ENCODE results near the gene SLC25A10. TPM values are rescaled to one million over a fixed set of nuclear protein-coding genes. Genes with fewer than 3 reads are reported as not detected.

Gene SLC25A10
- total RNA-seq, 6 donors from 2014 or later: 9.9 to 20.2 (median 12.7) TPM

DNA sequence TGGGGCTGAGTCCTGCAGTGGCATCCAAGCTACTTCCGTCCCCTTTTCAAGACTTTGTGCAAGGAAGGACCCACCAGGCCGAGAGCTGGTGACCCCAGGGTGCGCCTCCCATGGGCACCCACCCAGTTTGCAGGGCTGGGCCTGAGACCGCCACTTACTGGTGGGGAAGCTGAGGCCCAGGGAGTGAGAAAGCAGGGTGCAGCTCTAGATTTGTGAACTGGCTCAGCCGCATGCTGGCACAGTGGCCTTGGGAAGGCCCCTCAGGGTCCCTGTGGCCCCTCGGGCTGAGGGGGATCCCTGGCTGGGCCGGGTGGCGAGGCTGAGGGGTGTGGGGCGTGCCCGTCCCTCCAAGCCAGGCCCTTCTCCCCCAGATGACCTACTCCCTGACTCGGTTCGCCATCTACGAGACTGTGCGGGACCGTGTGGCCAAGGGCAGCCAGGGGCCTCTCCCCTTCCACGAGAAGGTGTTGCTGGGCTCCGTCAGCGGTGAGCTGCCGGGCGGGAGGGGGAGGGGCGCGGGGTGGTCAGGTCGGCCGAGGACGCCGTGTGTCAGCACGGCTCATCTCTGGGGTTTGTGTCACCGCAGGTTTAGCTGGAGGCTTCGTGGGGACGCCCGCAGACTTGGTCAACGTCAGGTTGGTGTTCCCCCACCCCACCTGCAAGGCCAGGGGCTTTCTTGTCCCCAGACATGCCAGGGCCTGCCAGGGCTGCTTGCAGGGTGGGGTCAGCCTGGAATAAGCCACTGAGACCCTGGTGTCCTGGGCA is 3.2 kb downstream of the SLC25A10 start:
- TF ChIP-seq, protein P1, sequence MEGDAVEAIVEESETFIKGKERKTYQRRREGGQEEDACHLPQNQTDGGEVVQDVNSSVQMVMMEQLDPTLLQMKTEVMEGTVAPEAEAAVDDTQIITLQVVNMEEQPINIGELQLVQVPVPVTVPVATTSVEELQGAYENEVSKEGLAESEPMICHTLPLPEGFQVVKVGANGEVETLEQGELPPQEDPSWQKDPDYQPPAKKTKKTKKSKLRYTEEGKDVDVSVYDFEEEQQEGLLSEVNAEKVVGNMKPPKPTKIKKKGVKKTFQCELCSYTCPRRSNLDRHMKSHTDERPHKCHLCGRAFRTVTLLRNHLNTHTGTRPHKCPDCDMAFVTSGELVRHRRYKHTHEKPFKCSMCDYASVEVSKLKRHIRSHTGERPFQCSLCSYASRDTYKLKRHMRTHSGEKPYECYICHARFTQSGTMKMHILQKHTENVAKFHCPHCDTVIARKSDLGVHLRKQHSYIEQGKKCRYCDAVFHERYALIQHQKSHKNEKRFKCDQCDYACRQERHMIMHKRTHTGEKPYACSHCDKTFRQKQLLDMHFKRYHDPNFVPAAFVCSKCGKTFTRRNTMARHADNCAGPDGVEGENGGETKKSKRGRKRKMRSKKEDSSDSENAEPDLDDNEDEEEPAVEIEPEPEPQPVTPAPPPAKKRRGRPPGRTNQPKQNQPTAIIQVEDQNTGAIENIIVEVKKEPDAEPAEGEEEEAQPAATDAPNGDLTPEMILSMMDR (IDR thresholded peaks at IDR 0.05): no peak
- no peak for TF ChIP-seq POLR2A (IDR thresholded peaks at IDR 0.05)
- no peak for TF ChIP-seq EP300 (IDR thresholded peaks at IDR 0.05)
- TF ChIP-seq POLR2AphosphoS5 (IDR thresholded peaks at IDR 0.05): no peak

DNA sequence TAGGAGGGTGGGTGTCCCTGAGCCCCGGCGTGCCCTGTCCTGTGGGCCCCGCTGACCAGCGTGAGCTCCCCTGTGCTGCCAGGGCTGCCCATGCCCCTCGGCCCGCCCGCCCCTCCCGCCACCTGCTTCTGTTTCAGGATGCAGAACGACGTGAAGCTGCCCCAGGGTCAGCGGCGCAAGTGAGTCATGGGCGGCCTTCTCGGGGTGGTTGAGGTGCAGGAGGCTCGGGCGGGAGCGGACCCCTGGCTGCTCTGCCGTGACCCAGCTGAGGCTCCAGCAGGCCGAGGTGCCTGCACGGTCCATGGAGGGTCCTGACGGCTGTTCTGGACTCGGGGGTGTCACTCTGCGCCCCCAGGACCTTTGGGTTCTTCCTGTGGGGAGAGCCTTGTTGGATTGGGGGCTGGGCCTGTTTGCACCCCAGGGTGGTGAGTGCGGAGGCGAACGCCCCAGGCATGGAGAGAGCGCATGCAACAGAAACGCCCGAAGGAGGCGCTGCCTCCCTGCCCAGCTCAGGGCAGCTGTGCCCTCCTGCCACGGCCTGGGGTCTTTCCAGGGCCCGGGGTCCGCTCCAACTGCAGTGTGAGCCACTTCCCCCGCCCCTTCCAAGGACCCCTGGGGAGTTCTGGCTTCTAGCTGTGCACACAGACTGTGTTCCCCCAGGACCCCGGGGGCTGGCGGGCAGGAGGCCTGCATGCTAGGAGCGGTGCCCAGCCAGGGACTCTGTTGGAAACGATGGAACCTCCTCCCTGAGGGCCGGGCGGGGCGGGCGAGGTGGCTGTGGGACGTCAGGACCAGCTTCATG is 4.0 kb downstream of the SLC25A10 start:
- WGBS, 2 donors: 91% methylated on average over 41 of the region's 43 CpGs; no CpG with 5 or more reads in 1 of the 2 donors
- Histone ChIP-seq H3K4me1 (peaks cover 17 to 28% (median 24%) of the 10 kb centered on the region in 4 donors), H3K27me3 (no peaks in the 10 kb centered on the region), H3K9me3 (no peaks in the 10 kb centered on the region), H3K36me3 (peaks cover 0 to 7% (median 2%) of the 10 kb centered on the region in 4 donors), H3K4me3 (no peak overlapping the region), H3K27ac (no peak overlapping the region)
- DNase-seq: peak in 1 of 2 donors; percentile 77
- no peak for TF ChIP-seq POLR2A (IDR thresholded peaks at IDR 0.05)
- TF ChIP-seq POLR2AphosphoS5 (IDR thresholded peaks at IDR 0.05): no peak
- TF ChIP-seq, protein P1 (IDR thresholded peaks at IDR 0.05): no peak
- no peak for ATAC-seq (ENCODE audit: low FRiP score in 2 of 2)

More for the DNA sequence above, 3.2 kb downstream of the SLC25A10 start:
- ATAC-seq (ENCODE audit: low FRiP score in 2 of 2) (no peak), DNase-seq (peak in 1 of 2 donors; percentile 80)
- peaks cover 25 to 36% (median 32%) of the 10 kb centered on the region in 4 donors for H3K4me1 ChIP-seq
- no peaks in the 10 kb centered on the region for H3K9me3 ChIP-seq
- H3K36me3 ChIP-seq: peaks cover 0 to 7% (median 2%) of the 10 kb centered on the region in 4 donors
- H3K4me3 ChIP-seq: no peak overlapping the region
- no peaks in the 10 kb centered on the region for H3K27me3 ChIP-seq
- no peak overlapping the region for H3K27ac ChIP-seq
- 96 to 100% methylated on average over 9 to 14 of the region's 32 CpGs for WGBS, 2 donors

DNA sequence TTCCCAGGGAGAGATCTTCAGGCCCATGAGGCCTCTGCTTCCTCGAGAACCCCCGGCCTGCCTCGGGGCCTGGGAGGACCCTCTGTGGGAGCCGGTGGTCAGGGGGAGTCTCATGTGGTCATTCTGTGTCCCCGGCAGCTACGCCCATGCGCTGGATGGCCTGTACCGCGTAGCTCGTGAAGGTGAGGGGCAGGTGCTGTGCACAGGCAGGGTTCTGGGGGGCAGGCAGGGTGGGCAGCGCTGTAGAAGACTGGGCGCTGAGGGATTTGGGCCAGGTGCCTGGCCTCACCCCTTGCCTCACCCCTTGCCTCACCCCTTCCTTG is 4.6 kb downstream of the SLC25A10 start:
- H3K36me3 ChIP-seq: peaks cover 0 to 7% (median 2%) of the 10 kb centered on the region in 4 donors
- H3K9me3 ChIP-seq: no peaks in the 10 kb centered on the region
- H3K4me1 ChIP-seq: peaks cover 12 to 25% (median 19%) of the 10 kb centered on the region in 4 donors
- TF ChIP-seq, protein P1 (IDR thresholded peaks at IDR 0.05): no peak
- no peak for TF ChIP-seq POLR2AphosphoS5 (IDR thresholded peaks at IDR 0.05)
- no peak for TF ChIP-seq POLR2A (IDR thresholded peaks at IDR 0.05)
- TF ChIP-seq EP300 (IDR thresholded peaks at IDR 0.05): no peak
- no peaks in the 10 kb centered on the region for H3K27me3 ChIP-seq
- H3K27ac ChIP-seq: no peak overlapping the region
- H3K4me3 ChIP-seq: no peak overlapping the region
- ATAC-seq (ENCODE audit: low FRiP score in 2 of 2) (no peak), DNase-seq (peak in 1 of 2 donors; percentile 74)
- 88 to 96% methylated on average over 3 to 5 of the region's 12 CpGs for WGBS, 2 donors

DNA sequence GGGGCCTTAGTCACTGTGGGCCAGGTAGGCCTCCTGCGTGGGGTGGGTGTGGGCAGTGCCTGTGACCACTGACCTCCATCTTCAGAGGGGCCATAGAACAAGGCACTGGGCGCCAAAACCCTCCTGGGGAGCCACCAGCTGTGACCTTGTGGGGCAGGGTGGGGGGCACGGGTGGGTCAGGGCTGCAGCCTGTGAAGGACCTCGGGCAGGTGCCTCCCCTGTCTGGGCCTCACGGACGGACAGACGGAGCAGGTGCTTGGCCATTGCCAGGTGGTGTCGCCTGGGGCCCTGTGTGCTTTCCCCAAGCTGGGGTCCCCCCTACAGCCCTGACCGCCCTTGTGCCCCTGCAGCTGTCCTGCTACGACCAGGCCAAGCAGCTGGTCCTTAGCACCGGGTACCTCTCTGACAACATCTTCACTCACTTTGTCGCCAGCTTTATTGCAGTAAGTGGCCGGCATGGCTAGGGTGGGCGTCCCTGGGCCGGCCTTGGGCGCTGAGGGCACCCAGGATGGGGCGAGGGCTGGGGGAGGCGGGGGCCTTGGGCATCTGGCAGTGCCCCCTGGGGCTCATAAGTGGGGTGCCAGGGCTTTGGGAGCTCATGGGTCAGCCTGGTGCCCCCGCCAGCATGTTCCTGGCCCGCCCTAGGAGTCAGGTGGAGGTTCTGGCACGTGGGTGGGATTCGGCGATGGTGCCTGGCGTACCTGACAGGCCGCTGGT is 5.1 kb downstream of the SLC25A10 start:
- no peak overlapping the region for H3K4me3 ChIP-seq
- no peaks in the 10 kb centered on the region for H3K27me3 ChIP-seq
- peaks cover 12 to 28% (median 21%) of the 10 kb centered on the region in 4 donors for H3K4me1 ChIP-seq
- WGBS, 2 donors: 95 to 96% methylated on average over 4 to 16 of the region's 25 CpGs
- TF ChIP-seq EP300 (IDR thresholded peaks at IDR 0.05) (no peak), POLR2AphosphoS5 (IDR thresholded peaks at IDR 0.05) (no peak), POLR2A (IDR thresholded peaks at IDR 0.05) (no peak)
- TF ChIP-seq, protein P1 (IDR thresholded peaks at IDR 0.05): no peak
- ATAC-seq (ENCODE audit: low FRiP score in 2 of 2): no peak
- DNase-seq: peak in 1 of 2 donors; percentile 71
- H3K36me3 ChIP-seq: peaks cover 0 to 7% (median 2%) of the 10 kb centered on the region in 4 donors
- H3K27ac ChIP-seq: no peak overlapping the region
- H3K9me3 ChIP-seq: no peaks in the 10 kb centered on the region

Measured in upper lobe of left lung (tissue), 6 donors.